OCI-LY1 (cell line): ENCODE measurements around the gene ADRA1B.

ENCODE experiments used
- H2AFZ ChIP-seq: fragments of 200-600 bp; sonication (generic), shearing (Covaris generic); 2 replicates; pipeline ENCODE4 v1.6.0; 2014; ENCODE audit warnings: antibody characterized with exemption, mild to moderate bottlenecking, low read length
- H3F3A ChIP-seq: fragments of 200-600 bp; sonication (generic), shearing (Covaris generic); 2 replicates; pipeline ENCODE4 v1.6.0; 2014; ENCODE audit warnings: mild to moderate bottlenecking, antibody characterized with exemption, low read length, moderate library complexity; ENCODE audit not compliant: insufficient read depth
- H3K27ac ChIP-seq: fragments of 200-600 bp; sonication (generic); 2 replicates; pipeline ENCODE4 v1.5.1; 2014; ENCODE audit warnings: low read length, mixed run types, mild to moderate bottlenecking, low read depth; ENCODE audit not compliant: poor library complexity, severe bottlenecking
- H3K27me3 ChIP-seq: fragments of 200-600 bp; sonication (generic); 2 replicates; pipeline ENCODE4 v1.6.0; 2014; ENCODE audit warnings: antibody characterized with exemption, mild to moderate bottlenecking, low read length, moderate library complexity; ENCODE audit not compliant: insufficient read depth
- H3K36me3 ChIP-seq: fragments of 200-600 bp; sonication (generic); 2 replicates; pipeline ENCODE4 v1.6.1; 2014; ENCODE audit warnings: mild to moderate bottlenecking, antibody characterized with exemption, low read length, moderate library complexity, mixed read lengths; ENCODE audit not compliant: insufficient read depth
- H3K4me1 ChIP-seq: fragments of 200-600 bp; sonication (generic); 2 replicates; pipeline ENCODE4 v1.5.1; 2014; ENCODE audit warnings: mild to moderate bottlenecking, low read length, moderate library complexity; ENCODE audit not compliant: insufficient read depth, severe bottlenecking
- H3K4me2 ChIP-seq: fragments of 200-600 bp; sonication (generic), shearing (Covaris generic); 2 replicates; pipeline ENCODE4 v1.6.1; 2014; ENCODE audit warnings: low read length
- H3K4me3 ChIP-seq: fragments of 200-600 bp; sonication (generic); 2 replicates; pipeline ENCODE4 v1.5.1; 2014; ENCODE audit warnings: low read length, low read depth, mild to moderate bottlenecking, mixed read lengths; ENCODE audit not compliant: poor library complexity, severe bottlenecking
- H3K79me2 ChIP-seq: fragments of 200-600 bp; shearing (Covaris generic); 2 replicates; pipeline ENCODE4 v1.6.1; 2016; ENCODE audit warnings: mixed run types, low read length, mixed read lengths; ENCODE audit not compliant: insufficient read depth
- H3K9ac ChIP-seq: fragments of 200-600 bp; sonication (generic), shearing (Covaris generic); 2 replicates; pipeline ENCODE4 v1.6.1; 2014; ENCODE audit warnings: mild to moderate bottlenecking, low read length, mixed read lengths
- H3K9me2 ChIP-seq: fragments of 200-600 bp; sonication (generic), shearing (Covaris generic); 2 replicates; pipeline ENCODE4 v1.6.1; 2014; ENCODE audit warnings: low read depth, mild to moderate bottlenecking, low read length, mixed read lengths
- H3K9me3 ChIP-seq: fragments of 200-600 bp; shearing (Covaris generic); 2 replicates; pipeline ENCODE4 v1.6.1; 2014; ENCODE audit warnings: low read length, mixed read lengths
- H4K20me1 ChIP-seq: fragments of 200-600 bp; sonication (generic), shearing (Covaris generic); 2 replicates; pipeline ENCODE4 v1.6.0; 2016; ENCODE audit warnings: mild to moderate bottlenecking, low read length; ENCODE audit not compliant: insufficient read depth
- CTCF ChIP-seq: fragments of 200-600 bp; sonication (generic), shearing (Covaris generic); IDR thresholded peaks from 2 replicates; pipeline ENCODE4 v1.5.1; 2017; ENCODE audit warnings: mild to moderate bottlenecking, antibody characterized with exemption, low read length, moderate library complexity, mixed read lengths
- EZH2 ChIP-seq: fragments of 200-600 bp; sonication (generic), shearing (Covaris generic); IDR thresholded peaks from 2 replicates; pipeline ENCODE4 v1.8.0; 2017; ENCODE audit warnings: borderline replicate concordance, mixed run types, mild to moderate bottlenecking, antibody characterized with exemption, low read length, moderate library complexity, mixed read lengths

The ADRA1B gene

GRCh38 chr5:159899067-159900049 is 16.9 kb upstream of the ADRA1B start:
- Histone ChIP-seq H3K4me1 (no peaks in the 10 kb centered on the region), H3K4me3 (no peak overlapping the region), H3K79me2 (no peaks in the 10 kb centered on the region), H4K20me1 (no peaks in the 10 kb centered on the region), H3K36me3 (no peaks in the 10 kb centered on the region), H3K27ac (no peak overlapping the region), H3F3A (no peaks in the 10 kb centered on the region), H3K9me2 (no peaks in the 10 kb centered on the region), H3K9ac (no peak overlapping the region), H2AFZ (no peak overlapping the region), H3K27me3 (no peaks in the 10 kb centered on the region), H3K4me2 (no peak overlapping the region), H3K9me3 (no peaks in the 10 kb centered on the region)
- TF ChIP-seq EZH2 (no peak), CTCF (no peak)

- Histone ChIP-seq H3K79me2 (no peaks in the 10 kb centered on the region), H3K9ac (no peak overlapping the region), H3K4me2 (no peak overlapping the region), H3K27me3 (no peaks in the 10 kb centered on the region), H3K4me3 (no peak overlapping the region), H3F3A (no peaks in the 10 kb centered on the region), H3K9me2 (no peaks in the 10 kb centered on the region), H3K4me1 (no peaks in the 10 kb centered on the region), H2AFZ (no peak overlapping the region), H4K20me1 (no peaks in the 10 kb centered on the region), H3K9me3 (no peaks in the 10 kb centered on the region), H3K27ac (no peak overlapping the region), H3K36me3 (no peaks in the 10 kb centered on the region)
- TF ChIP-seq EZH2 (no peak), CTCF (no peak)
Observed at GRCh38 chr5:159901308-159901707, 15.0 kb upstream of the ADRA1B start.

- Histone ChIP-seq H3K4me2 (no peak overlapping the region), H3F3A (no peaks in the 10 kb centered on the region), H3K9me3 (no peaks in the 10 kb centered on the region), H3K27me3 (no peaks in the 10 kb centered on the region), H3K4me3 (no peak overlapping the region), H3K9me2 (no peaks in the 10 kb centered on the region), H2AFZ (no peak overlapping the region), H4K20me1 (no peaks in the 10 kb centered on the region), H3K79me2 (no peaks in the 10 kb centered on the region), H3K36me3 (no peaks in the 10 kb centered on the region), H3K4me1 (no peaks in the 10 kb centered on the region), H3K27ac (no peak overlapping the region), H3K9ac (no peak overlapping the region)
- no peak for TF ChIP-seq CTCF
Observed at GRCh38 chr5:159901772-159902171, 14.5 kb upstream of the ADRA1B start.
